Esophagus squamous epithelium (tissue), 5 donors: ENCODE results near the gene SELENOO. TPM values are rescaled to one million over a fixed set of nuclear protein-coding genes. Genes with fewer than 3 reads are reported as not detected.

Experiments
- DNase-seq: peaks from one replicate; lab custom pipeline; 2025; lab: John Stamatoyannopoulos, UW
- H3K27ac ChIP-seq, 4 donors: fragments of 200-600 bp; sonication (generic); one replicate each; pipeline ENCODE4 v1.5.1; 2016 to 2019; ENCODE audit warnings: mild to moderate bottlenecking in 1 of 4
- H3K27me3 ChIP-seq, 4 donors: fragments of 200-600 bp; sonication (generic); 1 replicate in 3 of 4; 2 replicates in 1 of 4; pipeline versions ENCODE4 v1.5.1 to v1.6.0; 2017 to 2021; ENCODE audit warnings: antibody characterized with exemption in 1 of 4
- H3K36me3 ChIP-seq, 3 donors: fragments of 200-600 bp; sonication (generic); one replicate each; pipeline ENCODE4 v1.5.1; 2016 to 2019
- H3K4me1 ChIP-seq, 3 donors: fragments of 200-600 bp; sonication (generic); one replicate each; pipeline ENCODE4 v1.5.1; 2017 to 2019
- H3K4me3 ChIP-seq, 4 donors: fragments of 200-600 bp; sonication (generic); 1 replicate in 3 of 4; 2 replicates in 1 of 4; pipeline ENCODE4 v1.5.1; 2016 to 2019; ENCODE audit warnings: mild to moderate bottlenecking in 2 of 4, moderate library complexity in 1 of 4
- H3K9me3 ChIP-seq, 3 donors: fragments of 200-600 bp; sonication (generic); one replicate each; pipeline ENCODE4 v1.5.1; 2016 to 2019
- CTCF ChIP-seq, 6 experiments: fragments of 450-650 bp in 4 of 6; fragments of 200-600 bp in 2 of 6; sonication (generic) in 2 of 6; IDR thresholded peaks; one replicate each; pipeline ENCODE4 v1.5.1; 2016 to 2019; ENCODE audit warnings: antibody characterized with exemption in 6 of 6, mild to moderate bottlenecking in 4 of 6, moderate library complexity in 4 of 6
- POLR2A ChIP-seq, 4 donors: fragments of 450-650 bp; IDR thresholded peaks; one replicate each; pipeline ENCODE4 v1.6.1; 2017; ENCODE audit warnings: antibody characterized with exemption in 4 of 4, mild to moderate bottlenecking in 4 of 4, moderate library complexity in 3 of 4
- WGBS, 2 donors: methylation state at CpG; one replicate each; pipeline ENCODE4 v1.1.5; 2018; 5-methylcytosine and 5-hydroxymethylcytosine counted together
- intact Hi-C: fragments of 100-400 bp; cut with DNase I; formaldehyde crosslinking; loops from one replicate; pipeline ENCODE4 v1.15.0; 2022
- total RNA-seq, 4 donors: library from RNA; depleted of rRNA; stranded (reverse); fragments of >200 nt; gene quantifications; one replicate each; pipeline ENCODE4 v1.1.0, GENCODE V29; 2016
- donor health status: DM: yes; HTN: yes; CAD: no.

Gene SELENOO
- total RNA-seq, 4 donors from 2014 or later = 23.9 to 36.3 (median 27.0) TPM

GRCh38 chr22:50184902-50185374, 15.9 kb upstream of the SELENOO start:
- peaks cover 0 to 9% (median 5%) of the 10 kb centered on the region in 3 donors for H3K36me3 ChIP-seq
- no peak for TF ChIP-seq POLR2A (IDR thresholded peaks at IDR 0.05)
- TF ChIP-seq CTCF (IDR thresholded peaks at IDR 0.05) = no peak
- peaks cover 44 to 74% (median 54%) of the 10 kb centered on the region in 3 donors for H3K4me1 ChIP-seq
- DNase-seq = no peak
- peak overlapping the region; percentile 45 to 87 (median 72) for H3K27ac ChIP-seq
- no peaks in the 10 kb centered on the region for H3K9me3 ChIP-seq
- no peaks in the 10 kb centered on the region for H3K27me3 ChIP-seq
- intact Hi-C loops = no loop called here
- peak overlapping the region; percentile 32 to 93 (median 74) for H3K4me3 ChIP-seq
- 25% methylated on average over 13 of the region's 63 CpGs; no CpG with 5 or more reads in 1 of the 2 donors for WGBS, 2 donors

GRCh38 chr22:50185375-50186087, 15.3 kb upstream of the SELENOO start, which contains the start of gene TRABD:
Gene TRABD (plus strand): TSS chr22:50185913. CDS start chr22:50193061, 7,148 bp downstream.
- Histone ChIP-seq H3K4me3 (peak within 1 kb of the TSS; percentile 63 to 93 (median 78)), H3K9me3 (no peaks in the 10 kb centered on the region), H3K4me1 (peaks cover 50 to 80% (median 58%) of the 10 kb centered on the region in 3 donors), H3K27ac (peak within 1 kb of the TSS; percentile 83 to 89 (median 86)), H3K27me3 (no peaks in the 10 kb centered on the region), H3K36me3 (peaks cover 0 to 9% (median 5%) of the 10 kb centered on the region in 3 donors)
- intact Hi-C loops = no loop called here
- TF ChIP-seq CTCF (IDR thresholded peaks at IDR 0.05) (no peak), POLR2A (IDR thresholded peaks at IDR 0.05) (no peak)
- no peak for DNase-seq
- 13% methylated on average over 6 of the region's 90 CpGs; no CpG with 5 or more reads in 1 of the 2 donors for WGBS, 2 donors

GRCh38 chr22:50186181-50186714, 14.6 kb upstream of the SELENOO start:
- Histone ChIP-seq H3K9me3 (no peaks in the 10 kb centered on the region), H3K36me3 (peaks cover 0 to 9% (median 5%) of the 10 kb centered on the region in 3 donors), H3K4me3 (peak overlapping the region; percentile 63 to 93 (median 78)), H3K27me3 (no peaks in the 10 kb centered on the region), H3K27ac (peak overlapping the region; percentile 83 to 89 (median 86)), H3K4me1 (peaks cover 58 to 87% (median 65%) of the 10 kb centered on the region in 3 donors)
- no peak for TF ChIP-seq CTCF (IDR thresholded peaks at IDR 0.05)
- TF ChIP-seq POLR2A (IDR thresholded peaks at IDR 0.05) = no peak
- intact Hi-C loops = no loop called here
- WGBS, 2 donors = 0% methylated on average over 1 to 8 of the region's 47 CpGs
- no peak for DNase-seq

GRCh38 chr22:50186761-50187523, 13.9 kb upstream of the SELENOO start:
- no peak for DNase-seq
- WGBS, 2 donors = 7% methylated on average over 5 of the region's 26 CpGs; no CpG with 5 or more reads in 1 of the 2 donors
- Histone ChIP-seq H3K36me3 (peaks cover 0 to 9% (median 5%) of the 10 kb centered on the region in 3 donors), H3K27ac (peak overlapping the region; percentile 83 to 89 (median 86)), H3K4me1 (peaks cover 65 to 94% (median 70%) of the 10 kb centered on the region in 3 donors), H3K9me3 (no peaks in the 10 kb centered on the region), H3K27me3 (no peaks in the 10 kb centered on the region), H3K4me3 (peak overlapping the region; percentile 63 to 93 (median 78))
- TF ChIP-seq POLR2A (IDR thresholded peaks at IDR 0.05) (no peak), CTCF (IDR thresholded peaks at IDR 0.05) (no peak)
- intact Hi-C loops = no loop called here
